Activated CD8-positive, alpha-beta memory T cell treated with anti-CD3 and anti-CD28 coated beads, Interleukin-2, amount 50 U/mL, for 4 hours (primary cell): ENCODE results near the gene AADACL3.
"Not testable (repeated sequence)": the region's sequence is repeated elsewhere in the genome, so short reads cannot be mapped to it uniquely, and the experiment has no call there.

Experiments
- DNase-seq: peaks from one replicate; pipeline ENCODE4 v3.0.0-alpha.2; 2020

AADACL3 gene

GRCh38 chr1:12717301-12717838, 1.5 kb downstream of the AADACL3 start:
- DNase-seq: no peak

DNA sequence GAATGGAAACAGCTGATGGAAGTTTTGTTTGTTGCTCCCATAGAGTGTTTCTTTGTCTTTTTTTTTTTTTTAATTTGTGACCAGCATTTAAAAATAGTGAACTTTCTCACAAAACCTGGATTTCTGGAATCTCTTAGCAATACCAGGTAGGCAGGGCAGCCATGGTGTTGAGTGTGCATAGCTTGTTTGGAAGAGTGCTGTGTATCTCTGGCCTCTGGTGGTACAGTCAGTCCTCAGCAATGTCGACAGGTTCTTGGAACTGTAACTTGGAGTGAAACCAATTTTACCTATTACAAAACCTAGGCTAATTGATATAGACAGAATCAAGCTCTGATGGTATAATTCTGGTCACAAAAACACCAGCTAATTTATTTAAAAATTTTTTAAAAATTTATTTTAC, 6.7 kb downstream of the AADACL3 start:
- no peak for DNase-seq

DNA sequence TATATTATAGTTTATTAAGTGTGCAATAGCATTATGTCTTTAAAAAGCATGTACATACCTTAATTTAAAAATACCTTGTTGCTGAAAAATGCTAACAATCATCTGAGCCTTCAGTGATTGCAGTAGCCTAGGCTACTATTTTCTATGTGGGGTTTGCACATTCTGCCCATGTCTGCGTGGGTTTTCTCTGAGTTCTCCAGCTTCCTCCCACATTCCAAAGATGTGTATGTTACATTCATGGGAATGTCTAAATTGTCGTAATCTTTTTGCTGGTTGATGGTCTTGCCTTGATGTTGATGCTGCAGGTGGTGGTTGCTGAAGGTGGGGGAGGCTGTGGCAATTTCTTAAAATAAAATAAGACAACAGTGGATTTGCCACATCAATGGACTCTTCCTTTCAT, 12.5 kb downstream of the AADACL3 start:
- DNase-seq: no peak

- DNase-seq: no peak
These were observed 14.2 kb downstream of the AADACL3 start for GRCh38 chr1:12730156-12730555.

- not testable (repeated sequence) for DNase-seq
These were observed 15.2 kb downstream of the AADACL3 start for GRCh38 chr1:12731084-12731483.

DNA sequence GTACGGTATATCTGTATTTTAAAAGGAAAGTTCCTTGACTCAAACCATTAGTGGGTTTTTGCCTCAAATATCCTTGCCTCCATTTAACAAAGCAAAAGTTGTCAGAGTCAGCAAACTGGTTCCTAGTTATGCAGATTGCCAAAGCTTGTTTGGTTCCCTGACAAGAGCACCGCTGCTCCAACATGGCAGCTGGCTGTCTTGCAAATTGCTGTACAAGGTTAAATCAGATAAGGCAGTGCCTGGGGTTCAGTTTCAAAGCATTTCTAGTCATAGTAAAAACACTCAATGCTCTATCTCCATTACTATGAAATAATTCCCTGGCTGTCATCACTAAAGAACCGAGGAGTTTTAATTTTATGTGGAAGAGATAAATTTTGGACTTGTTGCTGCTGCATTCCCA, 18.7 kb downstream of the AADACL3 start:
- no peak for DNase-seq

DNA sequence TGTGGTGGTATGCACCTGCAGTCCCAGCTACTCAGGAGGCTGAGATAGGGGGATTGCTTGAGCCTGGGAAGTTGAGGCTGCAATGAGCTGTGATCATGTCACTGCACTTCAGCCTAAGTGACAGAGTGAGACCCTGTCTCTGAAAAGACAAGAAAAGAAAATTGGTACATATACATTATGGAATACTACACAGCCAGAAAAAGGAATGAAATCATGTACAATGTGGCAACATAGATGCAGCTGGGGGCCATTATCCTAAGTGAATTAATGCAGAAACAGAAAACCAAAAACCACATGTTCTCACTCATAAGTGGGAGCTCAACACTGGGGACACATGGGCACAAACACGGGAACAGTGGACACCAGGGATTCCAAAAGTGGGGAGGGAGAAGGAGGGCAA, 23.0 kb downstream of the AADACL3 start:
- no peak for DNase-seq

GRCh38 chr1:12739613-12740012, 23.7 kb downstream of the AADACL3 start:
- DNase-seq: no peak

DNA sequence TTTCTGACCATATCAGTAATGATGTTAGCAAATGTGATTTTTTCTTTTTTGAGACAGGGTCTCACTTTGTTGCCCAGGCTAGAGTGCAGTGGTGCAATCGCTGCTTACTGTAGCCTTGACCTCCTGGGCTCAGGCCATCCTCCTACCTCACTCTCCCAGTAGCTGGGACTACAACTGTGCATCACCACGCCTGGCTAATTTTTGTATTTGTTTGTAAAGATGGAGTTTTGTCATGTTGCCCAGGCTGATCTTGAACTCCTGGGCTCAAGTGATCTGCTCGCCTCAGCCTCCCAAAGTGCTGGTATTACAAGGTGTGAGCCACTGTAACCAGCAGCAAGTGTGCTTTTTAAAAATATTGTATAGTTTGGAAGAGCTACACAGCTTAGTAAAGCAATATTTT, 26.0 kb downstream of the AADACL3 start:
- no peak for DNase-seq

DNA sequence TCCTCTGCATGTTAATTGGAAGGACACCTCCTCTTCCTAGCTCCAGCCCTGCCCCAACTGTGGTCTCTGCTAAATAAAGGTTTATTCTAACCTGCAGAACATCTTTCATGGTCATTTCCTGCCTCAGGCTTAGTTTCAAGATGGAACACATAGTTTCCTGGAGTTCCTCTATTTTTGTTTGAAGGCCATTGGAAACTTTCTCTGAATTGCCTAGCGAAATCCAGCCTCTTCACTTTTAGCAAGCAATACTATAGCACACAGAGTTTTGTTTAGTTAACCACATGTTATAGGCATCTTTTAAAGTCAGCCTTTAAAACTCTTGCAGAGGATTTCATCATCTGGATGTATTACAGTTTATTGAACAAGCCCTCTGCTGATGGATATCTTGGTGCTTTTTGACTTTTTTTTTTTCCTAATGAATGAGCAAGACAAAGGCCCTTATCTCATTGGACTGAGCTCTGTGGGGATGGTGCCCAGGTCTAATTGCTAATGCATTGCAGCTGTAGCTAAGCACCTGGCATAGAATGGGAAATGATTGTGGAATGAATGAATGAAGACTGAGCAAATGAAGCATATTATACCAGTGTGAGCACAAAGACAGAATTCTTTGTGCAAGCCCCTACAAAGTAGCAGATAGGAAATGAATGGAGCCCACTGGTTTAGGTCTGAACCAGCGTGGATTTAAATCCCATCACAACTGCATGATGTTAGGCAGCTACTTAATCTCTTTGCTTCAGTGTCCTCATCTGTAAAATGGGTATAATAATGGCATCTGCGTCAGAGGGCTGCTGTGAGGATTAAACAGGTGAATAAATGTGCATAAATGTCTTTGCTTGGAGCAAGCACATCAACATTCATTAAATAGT, 29.4 kb downstream of the AADACL3 start:
- DNase-seq: no peak

GRCh38 chr1:12745992-12746323, 30.0 kb downstream of the AADACL3 start, which contains the start of gene CFAP107:
Gene CFAP107, plus strand, starts transcription at chr1:12746200. Its CDS starts 231 bp downstream, at chr1:12746431.
- no peak for DNase-seq

DNA sequence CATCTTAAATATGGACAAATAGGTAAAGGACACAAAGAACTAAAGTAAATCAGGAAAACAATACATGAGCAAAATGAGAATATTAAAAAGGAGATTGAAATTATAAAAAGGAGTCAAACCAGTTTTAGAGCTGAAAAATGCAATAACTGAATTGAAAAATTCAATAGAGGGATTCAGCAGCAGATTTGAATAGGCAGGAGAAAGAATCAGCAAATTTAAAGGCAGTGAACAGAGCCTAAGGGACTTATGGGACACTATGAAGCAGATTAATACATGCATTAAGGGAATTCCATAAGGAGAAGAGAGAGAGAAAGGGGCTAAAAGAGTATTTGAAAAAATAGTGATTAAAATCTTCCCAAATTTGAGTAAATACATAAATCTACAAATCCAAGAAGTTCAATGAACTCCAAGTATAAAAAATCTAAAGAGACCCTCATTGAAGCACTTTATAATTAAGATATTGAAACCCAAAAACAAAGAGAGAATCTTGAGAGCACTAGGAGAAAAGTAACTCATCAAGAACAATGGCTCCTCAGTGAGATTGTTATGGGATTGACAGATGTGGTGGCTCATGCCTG, 33.0 kb downstream of the AADACL3 start:
- DNase-seq: no peak

- DNase-seq: no peak
These were observed 38.8 kb downstream of the AADACL3 start for GRCh38 chr1:12754738-12755137.

DNA sequence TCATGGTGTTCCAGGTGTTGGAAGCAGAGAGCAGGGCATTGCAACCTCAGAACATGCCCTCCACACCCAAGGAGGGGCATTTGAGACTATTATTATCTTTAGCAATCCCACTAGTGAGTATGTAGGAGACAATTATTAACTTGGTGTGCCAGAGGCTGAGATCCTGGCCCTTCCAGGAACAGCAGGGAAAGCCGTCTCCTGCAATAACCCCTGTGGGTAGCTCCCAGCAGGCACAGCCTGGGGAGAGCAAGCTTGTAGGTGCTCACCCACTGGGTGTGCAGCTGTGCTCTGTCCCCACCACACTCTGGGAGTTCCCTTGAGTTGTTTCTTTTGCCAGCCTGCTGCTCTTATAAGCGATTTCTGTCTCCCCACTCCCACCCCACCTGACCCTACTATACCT, 40.4 kb downstream of the AADACL3 start:
- DNase-seq: no peak

DNA sequence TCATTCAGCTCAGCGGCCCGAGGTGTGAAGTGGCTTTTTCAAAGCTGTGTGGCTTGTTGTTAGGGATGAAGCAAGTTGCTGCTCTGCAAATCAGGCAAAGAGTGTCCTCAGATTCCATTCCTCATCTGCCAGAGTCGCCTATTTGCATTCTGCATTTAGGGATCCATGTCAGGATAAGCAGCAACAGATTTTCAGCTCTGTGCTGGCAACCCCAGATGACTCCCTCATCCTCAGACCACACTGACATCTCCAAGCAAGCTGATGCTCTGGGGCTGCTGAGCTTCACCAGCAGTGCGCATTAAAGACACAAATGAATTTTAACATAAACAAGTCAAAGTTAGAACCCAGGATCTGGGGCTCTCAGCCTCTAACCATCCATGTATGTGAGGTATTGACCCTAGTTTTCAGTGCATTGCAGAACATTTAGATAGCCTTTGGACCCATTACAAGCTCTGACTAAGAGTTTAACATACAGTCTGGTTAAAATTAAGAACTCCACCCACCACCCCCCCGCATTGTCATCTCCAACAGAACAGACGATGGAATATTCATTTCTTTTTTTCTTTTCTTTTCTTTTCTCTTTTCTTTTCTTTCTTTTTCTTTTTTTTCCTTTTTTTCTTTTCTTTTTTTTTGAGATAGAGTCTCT, 41.0 kb downstream of the AADACL3 start:
- no peak for DNase-seq

- DNase-seq: no peak
These were observed 41.9 kb downstream of the AADACL3 start for GRCh38 chr1:12757836-12758235.

DNA sequence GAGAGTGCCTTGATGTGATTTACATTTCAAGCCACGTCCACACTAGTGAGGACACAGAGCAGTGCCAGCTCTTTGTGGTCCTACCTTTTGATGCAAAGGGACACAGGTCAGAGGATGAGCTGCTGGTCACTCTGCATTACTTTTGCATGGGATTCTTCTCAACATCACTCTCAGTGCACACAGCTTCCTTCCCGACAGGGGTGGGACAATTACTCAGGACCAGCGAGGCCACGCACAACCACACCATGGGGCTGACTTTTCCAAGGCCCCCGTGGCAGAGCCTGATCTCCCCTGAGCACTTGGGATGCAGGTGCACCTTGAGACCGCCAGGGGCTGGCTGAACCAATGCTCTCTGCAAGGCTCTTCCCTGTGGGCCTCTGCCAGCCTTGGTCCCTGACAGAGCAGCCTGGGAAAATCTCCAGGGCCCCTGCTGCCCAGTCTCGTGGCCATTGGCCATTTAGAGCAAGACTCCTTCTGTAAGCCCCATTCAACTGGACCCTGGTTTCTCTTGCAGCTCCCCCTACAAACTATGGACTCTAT, 44.4 kb downstream of the AADACL3 start:
- no peak for DNase-seq

- no peak for DNase-seq
These were observed 45.9 kb downstream of the AADACL3 start for GRCh38 chr1:12761781-12762180.

DNA sequence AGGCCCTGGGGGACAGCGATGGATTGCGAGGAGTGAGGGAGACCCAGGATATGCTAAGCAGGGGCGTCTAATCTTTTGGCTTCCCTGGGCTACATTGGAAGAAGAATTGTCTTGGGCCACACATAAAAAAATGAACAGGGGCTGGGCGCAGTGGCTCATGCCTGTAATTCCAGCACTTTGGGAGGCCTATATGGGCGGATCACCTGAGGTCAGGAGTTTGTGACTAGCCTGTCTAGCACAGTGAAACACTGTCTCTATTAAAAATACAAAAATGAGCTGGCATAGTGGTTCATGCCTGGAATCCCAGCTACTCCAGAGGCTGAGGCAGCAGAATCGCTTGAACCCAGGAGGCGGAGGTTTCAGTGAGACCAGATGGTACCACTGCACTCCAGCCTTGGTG, 46.9 kb downstream of the AADACL3 start:
- no peak for DNase-seq

GRCh38 chr1:12763479-12763878, 47.6 kb downstream of the AADACL3 start:
- DNase-seq: no peak

DNA sequence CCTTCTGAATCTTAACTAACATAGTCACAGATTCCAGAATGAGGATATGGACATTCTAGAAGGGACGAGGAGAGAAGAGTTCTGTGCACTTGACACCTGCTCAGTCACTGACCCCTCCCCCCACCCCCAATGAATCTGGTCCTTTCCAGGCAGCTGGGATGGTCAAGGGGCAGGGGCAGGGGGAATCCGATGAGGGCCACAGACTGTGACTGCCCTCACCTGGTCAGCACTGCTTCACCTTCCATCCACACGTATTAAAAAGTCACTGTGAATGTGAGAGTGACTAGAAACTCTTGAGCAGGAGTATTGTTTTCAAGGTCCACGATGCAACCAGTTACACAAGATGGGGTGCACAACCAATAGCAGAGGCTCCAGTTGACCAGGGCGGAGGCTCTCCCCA, 48.1 kb downstream of the AADACL3 start:
- no peak for DNase-seq

DNA sequence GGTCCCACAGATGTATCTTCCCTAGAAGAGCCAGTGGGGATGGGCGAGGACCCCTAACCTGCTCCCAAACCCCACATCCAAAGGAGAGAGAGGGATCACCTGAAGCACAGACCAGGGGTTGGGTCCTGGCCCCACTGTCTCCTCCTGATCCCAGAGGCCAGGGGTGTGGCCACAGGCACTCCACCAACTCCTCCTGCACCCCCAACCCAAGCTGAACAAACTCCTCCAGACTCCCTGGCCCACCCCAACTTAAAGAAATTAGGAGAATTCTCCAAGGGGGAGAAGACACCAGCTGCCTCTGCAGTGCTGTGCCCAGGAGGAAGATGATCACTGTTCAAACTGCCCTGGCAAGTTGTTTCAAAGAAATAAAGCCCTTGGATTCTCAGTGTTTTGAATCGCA, 53.1 kb downstream of the AADACL3 start:
- DNase-seq: no peak

DNA sequence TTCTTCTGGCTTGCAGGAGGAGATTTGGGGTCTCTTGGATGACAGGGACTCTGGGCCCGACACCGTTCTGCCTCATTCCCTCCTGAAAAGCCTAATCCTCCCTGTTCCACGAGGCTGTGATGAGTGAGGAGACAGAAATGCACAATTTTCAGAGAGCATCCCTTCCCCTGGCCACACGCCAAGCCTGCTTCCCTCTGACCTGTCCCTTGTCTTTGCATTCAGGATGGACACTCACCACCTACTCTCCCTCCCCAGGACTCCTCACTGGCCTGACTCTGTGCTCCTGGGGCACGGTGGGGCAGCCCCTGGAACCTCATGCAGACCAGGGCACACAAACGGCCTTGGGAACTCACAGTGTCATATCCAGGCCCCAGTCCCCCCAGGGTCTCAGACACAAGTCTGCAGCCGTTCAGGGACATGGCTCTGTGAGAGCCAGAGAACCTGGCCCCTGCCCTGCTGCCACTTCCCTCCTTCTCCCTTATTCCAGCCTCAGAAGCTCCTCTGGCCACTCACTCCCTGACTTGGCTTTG, 54.1 kb downstream of the AADACL3 start:
- no peak for DNase-seq
